IPS-15b (cell line): Measurements from ENCODE around the gene PRKCA.
"Not testable (repeated sequence)": the region's sequence is repeated elsewhere in the genome, so short reads cannot be mapped to it uniquely, and the experiment has no call there.

Experiments
- H3K27me3 ChIP-seq: one replicate; pipeline ENCODE4 v1.6.1; 2013; ENCODE audit warnings: low read length; ENCODE audit not compliant: control insufficient read depth, insufficient read depth
- H3K36me3 ChIP-seq: one replicate; pipeline ENCODE4 v1.6.1; 2013; ENCODE audit warnings: low read length; ENCODE audit not compliant: control insufficient read depth, insufficient read depth
- H3K4me1 ChIP-seq: one replicate; pipeline ENCODE4 v1.6.1; 2013; ENCODE audit warnings: mild to moderate bottlenecking, low read length; ENCODE audit not compliant: control insufficient read depth, insufficient read depth
- H3K4me3 ChIP-seq: one replicate; pipeline ENCODE4 v1.5.1; 2013; ENCODE audit warnings: low read depth, low read length
- H3K9ac ChIP-seq: one replicate; pipeline ENCODE4 v1.6.1; 2013; ENCODE audit warnings: low read depth, mild to moderate bottlenecking, low read length
- H3K9me3 ChIP-seq: one replicate; pipeline ENCODE4 v1.6.1; 2013; ENCODE audit warnings: mild to moderate bottlenecking, low read length; ENCODE audit not compliant: control insufficient read depth, insufficient read depth

Gene PRKCA

GRCh38 chr17:66711881-66712321, 409.5 kb downstream of the PRKCA start:
- Histone ChIP-seq H3K9ac (no peak overlapping the region), H3K4me1 (peaks cover 14% of the 10 kb centered on the region), H3K36me3 (no peaks in the 10 kb centered on the region), H3K27me3 (no peaks in the 10 kb centered on the region), H3K9me3 (no peaks in the 10 kb centered on the region), H3K4me3 (no peak overlapping the region)

GRCh38 chr17:66712453-66712852, 410.0 kb downstream of the PRKCA start:
- H3K9ac ChIP-seq = no peak overlapping the region
- H3K9me3 ChIP-seq = no peaks in the 10 kb centered on the region
- peaks cover 14% of the 10 kb centered on the region for H3K4me1 ChIP-seq
- no peak overlapping the region for H3K4me3 ChIP-seq
- no peaks in the 10 kb centered on the region for H3K36me3 ChIP-seq
- no peaks in the 10 kb centered on the region for H3K27me3 ChIP-seq

DNA sequence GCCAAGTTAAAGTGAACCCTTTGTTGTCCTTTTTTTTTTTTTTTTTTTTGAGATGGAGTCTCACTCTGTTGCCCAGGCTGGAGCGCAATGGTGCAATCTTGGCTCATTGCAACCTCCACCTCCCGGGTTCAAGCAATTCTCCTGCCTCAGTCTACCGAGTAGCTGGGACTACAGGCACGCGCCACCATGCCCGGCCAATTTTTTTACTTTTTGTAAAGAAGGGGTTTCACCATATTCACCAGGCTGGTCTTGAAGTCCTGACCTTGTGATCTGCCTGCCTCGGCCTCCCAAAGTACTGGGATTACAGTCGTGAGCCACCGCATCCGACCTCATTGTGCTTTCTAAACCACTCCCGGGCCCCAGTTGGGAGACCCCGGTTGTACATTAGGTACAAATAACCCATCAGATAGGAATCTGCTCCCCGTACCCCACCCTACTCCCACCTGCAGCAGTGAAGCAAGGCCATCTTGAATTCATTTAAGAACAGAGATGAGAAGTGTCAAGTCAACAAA, 410.7 kb downstream of the PRKCA start:
- H3K36me3 ChIP-seq = not testable (repeated sequence)
- H3K4me1 ChIP-seq = peaks cover 14% of the 10 kb centered on the region

DNA sequence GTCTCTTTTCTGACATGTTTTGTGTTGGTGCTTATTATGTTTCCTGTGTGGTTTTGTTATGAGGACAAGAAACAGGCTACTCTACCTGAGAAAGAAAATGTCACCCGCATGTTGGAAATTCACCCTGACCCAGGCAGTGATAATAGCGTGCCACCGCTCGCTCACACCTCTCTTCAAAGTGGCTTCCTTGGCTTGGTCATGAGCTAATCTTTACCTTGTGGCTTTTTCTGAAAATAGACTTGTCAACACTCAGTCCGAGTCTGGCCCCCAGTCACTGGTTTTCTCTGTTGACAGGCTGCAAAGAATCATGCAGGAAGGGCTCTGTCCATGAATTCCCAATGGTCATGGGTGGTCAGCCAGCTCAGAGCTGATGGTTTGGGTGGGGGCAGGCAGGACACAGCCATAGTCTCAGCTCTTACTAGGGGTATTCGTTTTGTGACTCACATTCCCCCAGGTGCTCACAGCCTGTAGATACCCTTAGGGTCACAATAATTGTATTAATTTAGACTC, 411.2 kb downstream of the PRKCA start:
- H3K36me3 ChIP-seq = no peaks in the 10 kb centered on the region
- no peaks in the 10 kb centered on the region for H3K9me3 ChIP-seq
- H3K27me3 ChIP-seq = no peaks in the 10 kb centered on the region
- H3K4me1 ChIP-seq = peaks cover 14% of the 10 kb centered on the region
- H3K4me3 ChIP-seq = no peak overlapping the region
- H3K9ac ChIP-seq = no peak overlapping the region

More for the DNA sequence above, 410.7 kb downstream of the PRKCA start:
- not testable (repeated sequence) for H3K27me3 ChIP-seq, H3K9ac ChIP-seq, H3K4me3 ChIP-seq, H3K9me3 ChIP-seq

GRCh38 chr17:66714046-66715023, 411.9 kb downstream of the PRKCA start:
- Histone ChIP-seq H3K27me3 (no peaks in the 10 kb centered on the region), H3K9ac (peak overlapping the region; percentile 56), H3K4me3 (no peak overlapping the region), H3K9me3 (no peaks in the 10 kb centered on the region), H3K36me3 (no peaks in the 10 kb centered on the region), H3K4me1 (peaks cover 14% of the 10 kb centered on the region)

DNA sequence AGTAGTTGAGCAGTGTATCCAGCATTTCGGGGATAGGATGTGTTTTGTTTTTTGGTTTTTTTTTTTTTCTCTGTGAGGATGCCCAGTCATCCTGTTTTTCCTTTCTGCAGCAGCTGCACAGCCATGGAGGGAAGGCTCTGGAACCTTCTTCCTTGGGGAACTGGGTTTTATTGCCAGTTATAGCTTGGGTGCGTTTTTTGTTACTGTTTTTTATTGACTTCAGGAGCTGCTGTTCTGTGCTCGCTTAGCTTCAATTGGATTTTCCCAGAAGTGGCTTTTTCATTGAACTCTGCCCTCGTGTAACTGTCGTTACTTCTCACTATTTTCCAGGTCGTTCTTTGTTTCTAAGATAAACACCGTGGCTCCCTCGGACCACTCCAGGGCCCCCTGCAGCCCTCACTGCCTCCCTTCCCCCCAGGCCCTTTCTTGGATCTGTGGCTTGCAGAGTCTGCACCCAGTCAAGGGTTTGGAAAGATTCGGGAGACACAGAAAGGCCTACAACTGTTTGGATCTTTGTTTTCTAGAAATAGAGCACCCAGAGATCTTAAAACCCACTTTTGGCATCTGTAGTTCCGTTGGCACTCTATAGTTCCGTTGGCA, 412.8 kb downstream of the PRKCA start:
- H3K9ac ChIP-seq = no peak overlapping the region
- no peak overlapping the region for H3K4me3 ChIP-seq
- H3K27me3 ChIP-seq = no peaks in the 10 kb centered on the region
- H3K36me3 ChIP-seq = no peaks in the 10 kb centered on the region
- no peaks in the 10 kb centered on the region for H3K9me3 ChIP-seq
- H3K4me1 ChIP-seq = peaks cover 14% of the 10 kb centered on the region

DNA sequence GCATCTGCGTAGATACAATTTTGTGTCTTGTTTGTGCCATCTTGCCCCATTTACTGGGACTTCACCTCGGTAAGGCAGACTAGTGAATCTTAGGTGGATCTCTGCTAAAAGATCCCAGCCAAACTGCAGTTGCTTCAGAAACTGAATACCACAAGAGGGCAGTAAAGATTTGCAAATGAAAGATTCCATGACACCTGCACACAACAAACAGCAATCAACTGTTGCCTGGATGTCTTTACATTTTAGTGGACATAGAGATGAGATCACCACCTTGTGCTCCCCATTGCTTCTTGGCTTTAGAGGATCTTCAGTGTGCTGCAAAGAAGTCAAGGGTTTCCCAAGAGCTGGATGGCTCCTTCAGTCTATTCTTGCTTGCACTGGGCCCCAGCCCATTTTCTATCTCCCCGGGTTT, 413.3 kb downstream of the PRKCA start:
- Histone ChIP-seq H3K27me3 (no peaks in the 10 kb centered on the region), H3K4me1 (peaks cover 14% of the 10 kb centered on the region), H3K4me3 (no peak overlapping the region), H3K9me3 (no peaks in the 10 kb centered on the region), H3K36me3 (no peaks in the 10 kb centered on the region), H3K9ac (no peak overlapping the region)

- Histone ChIP-seq H3K9ac (no peak overlapping the region), H3K36me3 (no peaks in the 10 kb centered on the region), H3K9me3 (no peaks in the 10 kb centered on the region), H3K27me3 (no peaks in the 10 kb centered on the region), H3K4me1 (peaks cover 10% of the 10 kb centered on the region), H3K4me3 (no peak overlapping the region)
Observed at GRCh38 chr17:66716236-66717026, 414.0 kb downstream of the PRKCA start.

GRCh38 chr17:66717641-66718058, 415.2 kb downstream of the PRKCA start:
- H3K36me3 ChIP-seq = no peaks in the 10 kb centered on the region
- no peak overlapping the region for H3K9ac ChIP-seq
- no peak overlapping the region for H3K4me3 ChIP-seq
- no peaks in the 10 kb centered on the region for H3K9me3 ChIP-seq
- no peaks in the 10 kb centered on the region for H3K27me3 ChIP-seq
- peaks cover 8% of the 10 kb centered on the region for H3K4me1 ChIP-seq

GRCh38 chr17:66720027-66720426, 417.6 kb downstream of the PRKCA start:
- Histone ChIP-seq H3K4me3 (no peak overlapping the region), H3K4me1 (peaks cover 8% of the 10 kb centered on the region), H3K9ac (no peak overlapping the region), H3K9me3 (no peaks in the 10 kb centered on the region), H3K27me3 (no peaks in the 10 kb centered on the region), H3K36me3 (no peaks in the 10 kb centered on the region)

- Histone ChIP-seq H3K27me3 (no peaks in the 10 kb centered on the region), H3K9me3 (no peaks in the 10 kb centered on the region)
Observed at GRCh38 chr17:66720567-66720966, 418.2 kb downstream of the PRKCA start.

More at GRCh38 chr17:66720567-66720966, 418.2 kb downstream of the PRKCA start:
- no peak overlapping the region for H3K4me3 ChIP-seq
- H3K36me3 ChIP-seq = no peaks in the 10 kb centered on the region
- H3K9ac ChIP-seq = no peak overlapping the region
- H3K4me1 ChIP-seq = peaks cover 6% of the 10 kb centered on the region
